ENCODE data around the gene RPS15. TPM values are rescaled to one million over a fixed set of nuclear protein-coding genes. Genes with fewer than 3 reads are reported as not detected.

RPS15 gene
- total RNA-seq, 3 donors from 2014 or later = 748 to 897 (median 892) TPM

- TF ChIP-seq, protein P1, sequence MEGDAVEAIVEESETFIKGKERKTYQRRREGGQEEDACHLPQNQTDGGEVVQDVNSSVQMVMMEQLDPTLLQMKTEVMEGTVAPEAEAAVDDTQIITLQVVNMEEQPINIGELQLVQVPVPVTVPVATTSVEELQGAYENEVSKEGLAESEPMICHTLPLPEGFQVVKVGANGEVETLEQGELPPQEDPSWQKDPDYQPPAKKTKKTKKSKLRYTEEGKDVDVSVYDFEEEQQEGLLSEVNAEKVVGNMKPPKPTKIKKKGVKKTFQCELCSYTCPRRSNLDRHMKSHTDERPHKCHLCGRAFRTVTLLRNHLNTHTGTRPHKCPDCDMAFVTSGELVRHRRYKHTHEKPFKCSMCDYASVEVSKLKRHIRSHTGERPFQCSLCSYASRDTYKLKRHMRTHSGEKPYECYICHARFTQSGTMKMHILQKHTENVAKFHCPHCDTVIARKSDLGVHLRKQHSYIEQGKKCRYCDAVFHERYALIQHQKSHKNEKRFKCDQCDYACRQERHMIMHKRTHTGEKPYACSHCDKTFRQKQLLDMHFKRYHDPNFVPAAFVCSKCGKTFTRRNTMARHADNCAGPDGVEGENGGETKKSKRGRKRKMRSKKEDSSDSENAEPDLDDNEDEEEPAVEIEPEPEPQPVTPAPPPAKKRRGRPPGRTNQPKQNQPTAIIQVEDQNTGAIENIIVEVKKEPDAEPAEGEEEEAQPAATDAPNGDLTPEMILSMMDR (IDR thresholded peaks at IDR 0.05) = no peak
- ATAC-seq = no peak
- DNase-seq = no peak
- H3K4me3 ChIP-seq = no peak overlapping the region
- intact Hi-C loops (cut with DNase I, micrococcal nuclease) = no loop called here
- no peaks in the 10 kb centered on the region for H3K9me3 ChIP-seq
- H3K36me3 ChIP-seq (ENCODE audit: low read depth) = peaks cover 11% of the 10 kb centered on the region
- no peaks in the 10 kb centered on the region for H3K4me1 ChIP-seq (ENCODE audit: low read depth)
These were observed 10.8 kb upstream of the RPS15 start for GRCh38 chr19:1427221-1427920.

DNA sequence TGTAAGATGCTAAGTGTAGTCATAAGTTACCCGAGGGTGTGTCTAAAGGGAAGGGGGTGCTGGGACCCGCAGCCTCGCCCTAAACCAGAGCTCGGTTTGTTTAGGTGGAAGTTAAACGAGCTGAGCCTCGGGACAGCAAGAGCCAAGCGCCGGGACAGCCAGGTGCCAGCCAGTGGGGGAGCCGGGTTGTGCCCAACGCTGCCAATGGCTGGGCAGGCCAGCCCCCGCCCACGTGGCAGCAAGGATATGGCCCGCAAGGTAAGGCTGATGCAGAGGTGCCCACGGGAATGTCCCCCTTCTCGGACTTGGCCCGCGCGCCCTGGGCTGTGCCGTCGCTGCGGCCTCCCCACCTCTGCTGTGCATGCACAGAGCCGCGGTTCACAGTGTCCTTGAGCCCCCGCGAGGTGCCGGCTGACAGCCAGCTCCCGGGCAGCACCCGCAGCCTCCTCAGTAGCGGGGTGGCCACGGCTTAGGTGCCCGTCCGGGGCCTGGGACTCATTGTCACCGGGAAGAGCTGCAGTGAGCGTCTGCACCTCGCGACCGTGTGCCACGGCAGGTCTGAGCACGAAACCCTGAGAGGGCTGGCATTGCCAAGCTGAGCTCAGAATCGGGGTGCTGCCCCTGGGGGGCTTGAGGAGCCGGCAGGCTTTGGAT lies 9.3 kb upstream of the RPS15 start:
- H3K36me3 ChIP-seq (ENCODE audit: low read depth) = peaks cover 8% of the 10 kb centered on the region
- ATAC-seq = no peak
- H3K9me3 ChIP-seq = no peaks in the 10 kb centered on the region
- no peaks in the 10 kb centered on the region for H3K4me1 ChIP-seq (ENCODE audit: low read depth)
- TF ChIP-seq, protein P1 (IDR thresholded peaks at IDR 0.05) = no peak
- H3K4me3 ChIP-seq = no peak overlapping the region
- peak in 1 of 3 donors; percentile 53 for DNase-seq
- intact Hi-C loops (cut with DNase I, micrococcal nuclease) = no loop called here

GRCh38 chr19:1429750-1430149 lies 8.4 kb upstream of the RPS15 start:
- H3K4me1 ChIP-seq (ENCODE audit: low read depth) = no peaks in the 10 kb centered on the region
- no peaks in the 10 kb centered on the region for H3K9me3 ChIP-seq
- ATAC-seq = peak; percentile 83
- intact Hi-C loops (cut with DNase I, micrococcal nuclease) = no loop called here
- peaks cover 8% of the 10 kb centered on the region for H3K36me3 ChIP-seq (ENCODE audit: low read depth)
- DNase-seq = peak in 2 of 3 donors; percentile 53 to 64
- no peak overlapping the region for H3K4me3 ChIP-seq
- TF ChIP-seq, protein P1 (IDR thresholded peaks at IDR 0.05) = no peak

GRCh38 chr19:1430246-1430645 lies 8.0 kb upstream of the RPS15 start:
- DNase-seq (peak in 1 of 3 donors; percentile 51), ATAC-seq (peak; percentile 3)
- H3K4me3 ChIP-seq = no peak overlapping the region
- no peaks in the 10 kb centered on the region for H3K4me1 ChIP-seq (ENCODE audit: low read depth)
- peaks cover 8% of the 10 kb centered on the region for H3K36me3 ChIP-seq (ENCODE audit: low read depth)
- TF ChIP-seq, protein P1 (IDR thresholded peaks at IDR 0.05) = no peak
- intact Hi-C loops (cut with DNase I, micrococcal nuclease) = no loop called here
- H3K9me3 ChIP-seq = no peaks in the 10 kb centered on the region

GRCh38 chr19:1431759-1432506 lies 6.3 kb upstream of the RPS15 start:
- ATAC-seq (no peak), DNase-seq (peak in 1 of 3 donors; percentile 47)
- Histone ChIP-seq H3K36me3 (ENCODE audit: low read depth) (peaks cover 8% of the 10 kb centered on the region), H3K9me3 (no peaks in the 10 kb centered on the region), H3K4me1 (ENCODE audit: low read depth) (no peaks in the 10 kb centered on the region), H3K4me3 (no peak overlapping the region)
- TF ChIP-seq, protein P1 (IDR thresholded peaks at IDR 0.05) = no peak
- intact Hi-C loops (cut with DNase I, micrococcal nuclease) = no loop called here
